ENCODE data around the gene ABCA13. TPM values are rescaled to one million over a fixed set of nuclear protein-coding genes. Genes with fewer than 3 reads are reported as not detected.

Gene ABCA13
- polyA plus RNA-seq, 3 donors, result 0.10 to 0.41 (median 0.37) TPM

DNA sequence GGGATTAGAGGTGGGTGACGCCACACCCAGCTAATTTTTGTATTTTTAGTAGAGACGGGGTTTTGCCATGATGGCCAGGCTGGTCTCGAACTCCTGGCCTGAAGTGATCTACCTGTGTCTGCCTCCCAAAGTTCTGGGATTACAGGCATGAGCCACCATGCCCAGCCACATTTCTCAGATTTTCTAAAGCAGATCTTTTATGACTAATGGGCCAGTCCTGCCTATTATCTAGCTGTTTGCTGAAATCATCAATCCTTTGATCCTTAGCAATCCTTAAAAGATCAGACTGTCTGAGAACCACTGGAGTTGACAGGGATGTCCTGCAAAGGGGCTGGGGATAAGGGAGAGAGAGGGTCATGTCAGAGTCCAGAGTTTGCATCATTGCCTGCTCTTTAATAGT lies 21.2 kb upstream of the ABCA13 start:
- Histone ChIP-seq H3K79me2 (ENCODE audit: insufficient read depth, low read length) (no peaks in the 10 kb centered on the region), H3K27ac (ENCODE audit: low read depth in 1 of 2, low read length in 2 of 2) (no peak overlapping the region), H2AFZ (ENCODE audit: insufficient read depth, low read depth, low read length, poor library complexity, severe bottlenecking) (no peak overlapping the region), H3K4me2 (replicated peaks; ENCODE audit: extremely low read depth, low read length, poor library complexity, severe bottlenecking) (no peak overlapping the region), H3K9me3 (replicated peaks in 1 of 2; ENCODE audit: control insufficient read depth in 1 of 2, insufficient read depth in 1 of 2, low read length in 2 of 2) (no peaks in the 10 kb centered on the region), H3K4me1 (ENCODE audit: control insufficient read depth in 1 of 2, insufficient read depth in 2 of 2, low read length in 2 of 2) (no peaks in the 10 kb centered on the region), H3K27me3 (ENCODE audit: control insufficient read depth in 2 of 2, insufficient read depth in 2 of 2, low read length in 2 of 2) (no peaks in the 10 kb centered on the region), H3K9ac (ENCODE audit: insufficient read depth, low read length, poor library complexity, severe bottlenecking) (no peak overlapping the region), H3K4me3 (replicated peaks in 1 of 3; ENCODE audit: low read depth in 2 of 3, low read length in 3 of 3) (no peak overlapping the region), H4K20me1 (ENCODE audit: insufficient read depth, low read length) (no peaks in the 10 kb centered on the region), H3K36me3 (replicated peaks in 1 of 2; ENCODE audit: control insufficient read depth in 1 of 2, insufficient read depth in 2 of 2, low read length in 2 of 2) (no peaks in the 10 kb centered on the region)
- Mint-ChIP-seq H3K36me3 (no peaks in the 10 kb centered on the region), H3K27ac (no peak overlapping the region), H3K27me3 (ENCODE audit: low read depth in 3 of 3) (peaks cover 0 to 6% (median 1%) of the 10 kb centered on the region in 3 donors), H3K4me1 (no peaks in the 10 kb centered on the region), H3K4me3 (no peak overlapping the region), H3K9me3 (peaks cover 0 to 6% (median 0%) of the 10 kb centered on the region in 7 donors)
- whole genome bisulfite sequencing (ENCODE audit: insufficient coverage), result 89% methylated on average over 3 of the region's 3 CpGs
- no peak for DNase-seq
- TF ChIP-seq, protein P1, sequence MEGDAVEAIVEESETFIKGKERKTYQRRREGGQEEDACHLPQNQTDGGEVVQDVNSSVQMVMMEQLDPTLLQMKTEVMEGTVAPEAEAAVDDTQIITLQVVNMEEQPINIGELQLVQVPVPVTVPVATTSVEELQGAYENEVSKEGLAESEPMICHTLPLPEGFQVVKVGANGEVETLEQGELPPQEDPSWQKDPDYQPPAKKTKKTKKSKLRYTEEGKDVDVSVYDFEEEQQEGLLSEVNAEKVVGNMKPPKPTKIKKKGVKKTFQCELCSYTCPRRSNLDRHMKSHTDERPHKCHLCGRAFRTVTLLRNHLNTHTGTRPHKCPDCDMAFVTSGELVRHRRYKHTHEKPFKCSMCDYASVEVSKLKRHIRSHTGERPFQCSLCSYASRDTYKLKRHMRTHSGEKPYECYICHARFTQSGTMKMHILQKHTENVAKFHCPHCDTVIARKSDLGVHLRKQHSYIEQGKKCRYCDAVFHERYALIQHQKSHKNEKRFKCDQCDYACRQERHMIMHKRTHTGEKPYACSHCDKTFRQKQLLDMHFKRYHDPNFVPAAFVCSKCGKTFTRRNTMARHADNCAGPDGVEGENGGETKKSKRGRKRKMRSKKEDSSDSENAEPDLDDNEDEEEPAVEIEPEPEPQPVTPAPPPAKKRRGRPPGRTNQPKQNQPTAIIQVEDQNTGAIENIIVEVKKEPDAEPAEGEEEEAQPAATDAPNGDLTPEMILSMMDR (IDR thresholded peaks at IDR 0.05), result no peak
- intact Hi-C loops (cut with micrococcal nuclease), result no loop called here

DNA sequence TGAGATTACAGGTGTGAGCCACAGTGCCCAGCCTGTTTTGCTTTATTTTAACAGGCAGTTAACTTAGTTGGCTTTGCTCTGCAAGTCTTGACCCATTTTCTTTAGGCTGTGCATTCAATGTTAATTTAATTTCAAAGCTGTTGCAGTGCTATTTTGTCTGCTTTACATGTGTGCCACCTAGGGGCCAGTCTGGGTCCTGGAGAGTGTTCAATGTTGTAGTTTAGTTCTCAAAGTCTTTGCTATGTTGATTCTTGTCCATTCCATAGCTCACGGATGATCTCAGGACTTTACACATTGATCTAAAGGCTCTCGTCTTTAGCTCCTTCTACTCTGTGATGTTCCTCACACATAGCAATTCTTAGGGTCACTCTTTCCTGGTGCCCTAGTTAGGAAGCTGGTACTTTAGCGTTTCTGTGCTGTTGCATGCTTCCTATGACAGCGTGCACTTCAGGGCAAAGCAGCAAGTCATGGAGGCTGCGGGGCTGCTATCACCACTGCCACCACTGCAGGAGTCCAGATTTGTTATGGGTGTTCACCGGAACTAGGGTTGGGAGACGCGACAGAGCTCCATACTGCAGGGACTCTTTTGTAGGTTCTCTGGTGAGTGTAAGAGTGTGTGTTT lies 16.4 kb upstream of the ABCA13 start:
- no peaks in the 10 kb centered on the region for H4K20me1 ChIP-seq (ENCODE audit: insufficient read depth, low read length)
- H3K36me3 Mint-ChIP-seq, result no peaks in the 10 kb centered on the region
- H3K27ac ChIP-seq (ENCODE audit: low read depth in 1 of 2, low read length in 2 of 2), result no peak overlapping the region
- H3K9me3 ChIP-seq (replicated peaks in 1 of 2; ENCODE audit: control insufficient read depth in 1 of 2, insufficient read depth in 1 of 2, low read length in 2 of 2), result no peaks in the 10 kb centered on the region
- H3K4me3 ChIP-seq (replicated peaks in 1 of 3; ENCODE audit: low read depth in 2 of 3, low read length in 3 of 3), result no peak overlapping the region
- no peak overlapping the region for H3K4me2 ChIP-seq (replicated peaks; ENCODE audit: extremely low read depth, low read length, poor library complexity, severe bottlenecking)
- no peak for DNase-seq
- peaks cover 0 to 5% (median 0%) of the 10 kb centered on the region in 3 donors for H3K27me3 Mint-ChIP-seq (ENCODE audit: low read depth in 3 of 3)
- 98% methylated on average over 5 of the region's 8 CpGs for WGBS (ENCODE audit: insufficient coverage)
- TF ChIP-seq, protein P1 (IDR thresholded peaks at IDR 0.05), result peak; percentile 51
- no peak overlapping the region for H3K9ac ChIP-seq (ENCODE audit: insufficient read depth, low read length, poor library complexity, severe bottlenecking)
- H3K27ac Mint-ChIP-seq, result no peak overlapping the region
- H3K27me3 ChIP-seq (ENCODE audit: control insufficient read depth in 2 of 2, insufficient read depth in 2 of 2, low read length in 2 of 2), result no peaks in the 10 kb centered on the region
- H3K4me1 Mint-ChIP-seq, result no peaks in the 10 kb centered on the region
- H3K79me2 ChIP-seq (ENCODE audit: insufficient read depth, low read length), result no peaks in the 10 kb centered on the region
- no peak overlapping the region for H2AFZ ChIP-seq (ENCODE audit: insufficient read depth, low read depth, low read length, poor library complexity, severe bottlenecking)
- H3K4me3 Mint-ChIP-seq, result no peak overlapping the region
- H3K4me1 ChIP-seq (ENCODE audit: control insufficient read depth in 1 of 2, insufficient read depth in 2 of 2, low read length in 2 of 2), result no peaks in the 10 kb centered on the region
- H3K36me3 ChIP-seq (replicated peaks in 1 of 2; ENCODE audit: control insufficient read depth in 1 of 2, insufficient read depth in 2 of 2, low read length in 2 of 2), result no peaks in the 10 kb centered on the region
- intact Hi-C loops (cut with micrococcal nuclease), result loop anchor here in 1 of 2 donors (1.0 kb wide), 1 partner anchor 210 kb away; no protein-coding TSS in a partner anchor
- peaks cover 0 to 6% (median 2%) of the 10 kb centered on the region in 7 donors for H3K9me3 Mint-ChIP-seq
